GM18526 (cell line): Measurements from ENCODE around the gene EML6.

ENCODE experiments used
- POLR2A ChIP-seq: IDR thresholded peaks from 3 replicates; pipeline ENCODE4 v1.6.1; 2011; ENCODE audit not compliant: insufficient read length; ENCODE audit errors: extremely low read depth

Gene EML6

DNA sequence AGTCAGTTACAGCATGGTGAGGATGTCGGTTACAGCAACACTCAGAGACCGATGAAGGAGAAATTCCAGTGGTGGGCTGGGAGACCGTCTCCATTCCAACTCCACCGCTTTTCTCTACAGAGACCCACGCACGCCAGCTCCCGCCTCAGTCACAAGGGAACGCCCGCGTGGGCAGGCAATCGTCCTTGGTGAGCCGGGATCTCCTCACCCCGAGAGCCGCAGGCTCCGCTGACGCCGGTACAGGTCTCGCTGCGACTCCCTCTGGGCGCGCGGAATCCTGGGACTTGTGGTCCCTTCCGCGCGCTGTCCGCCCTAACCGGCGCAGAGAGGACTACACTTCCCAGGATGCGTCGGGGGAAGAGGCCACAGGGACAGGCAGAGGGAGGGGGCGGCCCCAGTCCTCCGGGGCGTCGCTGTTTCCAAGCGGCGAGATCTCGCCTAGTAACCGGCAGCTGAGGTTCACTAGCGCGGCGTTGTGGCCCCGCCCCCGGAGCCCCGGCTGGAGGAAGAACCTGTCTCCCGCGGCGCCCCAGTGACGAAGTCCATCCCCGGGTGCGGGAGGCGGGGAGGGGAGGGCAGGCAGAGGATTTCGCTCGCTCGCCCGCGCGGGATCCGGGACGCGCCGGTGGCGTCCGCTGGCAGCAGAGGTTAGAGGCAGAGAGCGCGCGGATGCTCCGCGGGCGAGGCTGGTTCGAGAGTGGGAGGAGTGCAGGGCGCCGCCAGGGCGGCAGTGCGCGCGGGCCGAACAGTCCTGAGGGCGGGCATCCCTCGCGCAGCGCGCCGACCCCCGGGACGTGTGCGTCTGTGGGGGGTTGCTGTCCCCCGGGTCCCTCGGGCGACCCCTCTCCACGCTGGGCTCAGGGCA, at the start of gene EML6:
TSS of gene EML6 (plus strand) at position 532 of the 865 bp plus-strand sequence. CDS start 1,400 bp downstream, outside the sequence.
- TF ChIP-seq POLR2A: peak; percentile 41

DNA sequence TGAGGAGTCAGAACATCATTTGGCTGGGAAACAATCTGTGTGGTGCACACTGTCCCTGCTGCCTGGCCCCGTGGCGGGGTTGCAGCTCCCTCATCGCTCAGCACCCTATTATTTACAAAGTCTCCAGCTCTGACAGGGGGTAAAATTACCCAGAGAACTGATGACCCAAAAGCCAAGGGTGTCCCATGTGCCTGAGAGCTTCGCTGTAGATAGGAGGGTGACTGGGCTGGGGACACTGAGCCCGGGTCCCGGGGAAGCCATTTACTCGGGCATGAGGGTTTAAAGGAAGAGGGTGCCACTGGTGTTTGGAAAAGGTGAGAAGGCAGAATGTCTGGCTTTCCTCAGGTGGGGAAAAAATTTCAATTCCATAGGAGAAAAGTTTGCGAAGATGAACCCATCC, 48.2 kb upstream of the EML6 start:
- no peak for TF ChIP-seq POLR2A

DNA sequence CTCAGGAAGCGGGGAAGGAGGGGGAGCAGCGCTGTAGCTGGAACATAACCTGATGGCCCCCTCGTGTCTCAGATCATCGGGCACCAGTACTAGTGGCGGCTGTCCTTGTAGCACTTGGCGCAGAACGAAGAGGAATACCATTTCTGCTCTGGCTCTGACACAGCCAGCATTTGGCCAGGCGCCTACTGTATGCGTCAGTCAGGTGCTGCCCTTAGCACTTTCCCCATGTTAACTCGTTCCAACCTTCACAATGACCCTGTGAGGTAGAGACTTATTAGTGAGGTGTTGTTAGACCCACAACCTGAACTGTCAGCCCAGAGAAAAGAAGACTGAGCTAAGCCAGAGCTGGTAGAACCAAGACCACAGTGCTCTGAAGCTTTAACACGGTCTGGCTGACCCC, 47.7 kb upstream of the EML6 start:
- TF ChIP-seq POLR2A: no peak

DNA sequence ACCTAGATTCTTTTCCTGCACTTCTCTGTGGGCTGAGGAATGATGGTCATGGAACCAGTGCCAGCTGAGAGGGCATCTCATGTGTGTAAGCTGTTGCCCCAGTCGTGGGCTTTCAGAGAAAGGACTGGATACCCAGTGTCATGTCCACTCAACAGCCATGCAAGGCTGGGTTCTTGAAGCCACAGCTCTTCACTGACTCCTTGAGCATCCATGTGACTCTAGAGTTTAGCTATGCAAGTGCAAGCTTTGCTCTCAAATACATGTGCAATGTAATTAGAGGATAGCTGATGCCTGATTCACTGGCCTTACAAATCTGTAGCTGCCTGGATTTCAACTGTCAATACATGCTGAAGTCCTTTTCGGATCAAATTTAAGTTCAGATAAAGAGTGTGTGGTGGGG, 46.8 kb upstream of the EML6 start:
- no peak for TF ChIP-seq POLR2A

DNA sequence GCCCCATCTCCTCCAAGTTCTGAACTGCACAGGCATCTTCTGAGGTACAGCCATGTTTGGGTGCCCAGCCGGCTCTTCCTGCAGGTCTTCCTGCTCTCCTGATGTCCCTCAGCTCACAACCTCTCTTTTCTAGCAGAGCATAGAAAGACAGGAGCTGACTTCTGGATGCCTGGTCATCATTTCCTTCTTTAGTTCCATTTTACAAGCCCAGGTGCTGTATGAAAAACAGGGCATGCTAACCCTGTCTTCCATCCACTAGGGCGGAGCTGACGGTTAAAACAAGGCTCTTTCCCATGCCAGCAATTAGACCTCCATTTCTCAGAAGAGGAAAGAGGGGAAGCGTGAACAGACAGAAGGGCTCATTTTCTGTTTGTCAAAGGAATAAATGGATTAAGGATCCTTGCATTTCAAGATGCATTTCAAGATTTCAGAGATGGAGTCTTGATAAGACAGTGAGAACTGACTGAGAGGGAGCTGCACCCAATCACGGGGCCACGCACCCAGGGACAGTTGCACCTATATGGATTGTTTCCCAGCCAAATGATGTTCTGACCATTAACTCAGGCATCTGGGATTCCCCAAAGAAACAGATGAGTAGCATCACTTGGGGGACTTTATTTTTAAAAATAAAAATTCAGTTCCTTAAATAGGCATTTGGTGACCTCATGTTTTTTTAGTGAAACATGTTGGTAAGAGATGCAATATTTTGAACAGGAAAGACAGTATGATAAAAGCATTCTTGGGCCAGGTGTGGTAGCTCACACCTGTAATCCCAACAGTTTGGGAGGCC, 45.8 kb upstream of the EML6 start:
- TF ChIP-seq POLR2A: no peak

DNA sequence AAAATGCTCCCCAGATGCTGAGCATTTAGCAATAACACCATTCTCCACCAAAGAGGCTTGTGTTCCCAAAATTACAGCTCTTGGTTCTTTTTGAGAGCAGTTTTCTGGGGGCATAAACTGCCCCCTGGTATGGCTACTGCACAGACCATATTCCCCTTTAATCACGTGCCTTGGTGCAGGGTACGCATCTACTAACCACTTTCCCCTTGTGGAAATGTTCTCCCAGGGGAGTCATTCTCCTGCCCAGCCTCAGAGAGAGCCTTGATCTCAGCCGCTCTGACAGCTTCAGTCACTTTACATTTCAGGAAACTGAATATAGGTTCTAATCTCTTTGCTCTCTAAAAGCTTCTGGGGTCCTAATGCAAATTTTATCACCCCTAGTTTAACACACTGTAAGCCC, 44.7 kb upstream of the EML6 start:
- no peak for TF ChIP-seq POLR2A

DNA sequence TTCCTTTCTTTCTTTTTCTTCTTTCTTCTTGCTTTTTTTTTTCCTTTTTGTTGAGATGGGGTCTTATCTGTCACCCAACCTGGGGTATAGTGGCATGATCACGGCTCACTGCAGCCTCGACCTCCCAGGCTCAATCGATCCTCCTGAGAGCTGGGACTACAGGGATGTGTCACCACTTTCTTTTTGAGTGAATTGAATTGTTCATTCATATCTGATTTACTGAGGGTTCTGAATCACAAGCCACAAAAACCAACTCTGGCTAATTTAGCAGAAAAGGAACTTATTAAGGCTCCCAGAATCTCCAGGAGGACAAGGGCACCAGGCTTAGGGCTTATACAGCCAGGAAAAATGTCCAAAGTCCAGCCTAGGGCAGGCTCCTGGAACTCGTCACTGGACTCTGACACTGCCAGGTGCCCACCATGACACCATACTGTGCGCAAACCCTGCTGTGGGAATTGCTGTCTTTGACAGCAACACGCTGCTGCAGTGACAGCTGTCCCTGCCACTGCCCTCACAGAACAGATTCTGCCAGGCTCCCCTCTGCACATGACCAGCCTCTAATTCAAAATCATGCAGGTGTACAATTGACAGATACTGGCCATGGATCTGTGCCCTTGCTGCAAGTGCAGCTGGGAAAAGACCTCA, 42.9 kb upstream of the EML6 start:
- TF ChIP-seq POLR2A: no peak

DNA sequence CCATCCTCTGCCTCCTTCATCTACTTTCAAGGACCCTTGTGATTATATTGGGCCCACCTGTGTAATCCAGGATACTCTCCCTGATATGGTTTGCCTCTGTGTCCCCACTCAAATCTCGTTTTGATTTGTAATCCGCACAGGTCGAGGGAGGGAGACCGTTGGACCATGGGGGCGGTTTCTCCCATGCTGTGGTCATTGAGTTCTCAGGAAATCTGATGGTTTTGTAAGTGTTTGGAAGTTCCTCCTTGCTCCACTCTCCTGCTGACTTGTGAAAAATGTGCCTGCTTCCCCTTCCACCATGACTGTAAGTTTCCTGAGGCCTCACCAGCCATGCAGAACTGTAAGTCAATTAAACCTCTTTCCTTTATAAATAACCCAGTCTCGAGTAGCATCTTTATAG, 42.0 kb upstream of the EML6 start:
- no peak for TF ChIP-seq POLR2A

DNA sequence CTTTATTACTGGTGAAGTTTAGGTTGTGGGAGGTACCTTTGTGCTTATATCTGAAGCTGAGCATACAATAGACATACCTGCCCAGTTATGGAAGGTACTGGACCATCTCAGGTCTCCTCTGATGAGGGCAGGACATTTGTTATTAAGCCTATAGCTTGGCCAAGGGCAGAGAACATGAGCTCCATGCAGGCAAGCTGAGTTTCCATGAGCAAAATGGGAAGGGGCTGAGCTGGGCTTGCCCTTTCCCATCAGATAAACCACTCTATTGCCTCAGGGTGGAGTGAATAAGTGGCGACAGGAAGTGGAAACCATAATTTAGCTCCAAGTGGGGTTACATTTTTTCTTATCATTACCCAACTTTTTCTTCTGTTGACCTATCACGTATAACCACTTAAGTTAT, 39.9 kb upstream of the EML6 start:
- no peak for TF ChIP-seq POLR2A

DNA sequence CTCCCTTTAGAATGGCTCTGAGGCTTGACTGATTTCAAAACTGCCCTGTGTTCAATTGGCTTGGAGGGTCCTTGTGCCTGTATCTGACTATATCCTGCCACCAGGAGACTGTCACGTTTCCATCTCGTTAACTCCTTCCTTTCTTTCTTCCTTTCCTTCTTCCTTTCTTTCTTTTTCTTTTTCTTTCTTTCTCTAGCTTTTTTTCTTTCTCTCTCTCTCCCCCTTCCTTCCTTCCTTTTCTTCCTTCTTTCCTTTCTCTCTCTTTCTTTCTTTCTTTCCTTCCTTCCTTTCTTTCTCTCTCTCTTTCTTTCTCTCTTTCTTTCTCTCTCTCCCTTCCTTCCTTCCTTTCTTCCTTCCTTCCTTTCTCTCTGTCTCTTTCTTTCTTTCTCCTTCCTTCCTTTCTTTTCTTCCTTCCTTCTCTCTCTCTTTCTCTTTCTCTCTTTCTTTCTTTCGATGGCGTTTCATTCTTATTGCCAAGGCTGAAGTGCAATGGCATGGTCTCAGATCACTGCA, 38.1 kb upstream of the EML6 start:
- no peak for TF ChIP-seq POLR2A

DNA sequence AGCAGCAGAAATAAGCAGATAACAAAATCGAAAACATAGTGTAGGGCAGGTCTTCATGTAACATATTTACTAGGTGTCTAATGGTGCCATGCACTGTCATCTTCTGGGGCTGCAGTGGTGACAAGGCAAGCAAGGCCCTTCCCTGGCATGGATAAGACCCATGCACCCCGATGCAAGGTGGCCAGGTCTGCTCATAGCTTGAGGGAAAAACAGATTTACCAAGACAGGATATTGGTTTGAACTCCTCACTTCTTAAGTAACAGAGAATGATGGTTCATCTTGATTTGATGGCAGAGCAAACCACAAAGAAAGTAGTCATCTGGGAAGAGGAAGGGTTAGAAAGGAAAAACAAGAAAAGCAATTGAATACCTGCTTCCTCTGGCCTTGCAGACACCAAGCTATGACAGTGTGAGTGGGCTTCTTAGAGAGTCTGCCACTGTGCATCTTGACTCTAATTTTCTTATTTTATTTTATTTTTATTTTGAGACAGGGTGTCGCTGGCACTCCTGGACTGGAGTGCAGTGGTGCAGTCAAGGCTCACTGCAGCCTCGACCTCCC, 35.8 kb upstream of the EML6 start:
- no peak for TF ChIP-seq POLR2A

DNA sequence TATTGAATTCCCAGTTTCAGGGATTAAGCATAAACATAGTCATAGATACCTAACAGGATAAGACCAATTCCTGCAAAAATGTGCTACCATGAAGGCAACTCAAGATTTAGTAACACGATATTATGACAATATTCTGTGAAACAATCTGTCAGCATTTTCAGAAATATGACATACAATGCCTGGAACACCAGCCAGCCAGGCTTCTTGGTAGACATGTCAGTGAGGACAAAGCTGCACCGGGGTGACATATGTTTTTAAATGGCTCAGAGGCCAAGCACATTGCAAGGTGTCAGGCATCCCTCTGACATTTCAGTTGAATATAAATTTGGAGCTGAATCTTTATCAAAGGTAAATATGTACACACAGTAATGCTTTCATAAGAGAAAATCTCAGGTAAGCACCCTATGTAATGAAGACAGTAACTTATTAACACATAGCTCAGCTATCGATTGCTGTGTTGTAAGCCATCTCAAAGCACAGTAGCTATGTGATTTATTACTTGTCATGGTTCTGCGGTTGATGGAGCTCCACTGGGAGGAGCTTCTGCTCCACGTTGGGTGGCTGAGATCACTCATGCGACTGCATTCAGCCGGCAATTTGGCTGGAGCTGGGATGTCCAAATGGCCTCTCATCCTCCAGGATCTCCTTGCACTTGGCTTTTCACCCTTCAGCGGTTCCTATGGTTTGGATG, 31.9 kb upstream of the EML6 start:
- no peak for TF ChIP-seq POLR2A

DNA sequence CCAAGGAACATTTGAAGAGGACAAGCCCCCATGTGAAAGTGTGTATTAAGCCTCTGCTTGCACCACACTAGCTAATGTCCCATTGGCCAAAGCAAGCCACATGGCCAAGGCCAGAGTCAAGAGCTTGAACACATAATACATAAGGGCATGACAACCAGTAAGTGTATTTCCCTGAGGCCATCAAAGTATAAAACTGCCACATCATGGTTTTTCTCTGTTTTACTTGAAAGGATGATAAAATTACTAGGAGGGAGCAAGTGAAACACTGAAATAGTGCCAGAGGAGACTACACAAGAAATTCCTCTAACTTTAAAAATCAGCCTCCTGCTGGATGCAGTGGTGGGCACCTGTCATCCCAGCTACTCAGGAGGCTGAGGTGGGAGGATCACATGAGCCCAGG, 30.9 kb upstream of the EML6 start:
- no peak for TF ChIP-seq POLR2A

DNA sequence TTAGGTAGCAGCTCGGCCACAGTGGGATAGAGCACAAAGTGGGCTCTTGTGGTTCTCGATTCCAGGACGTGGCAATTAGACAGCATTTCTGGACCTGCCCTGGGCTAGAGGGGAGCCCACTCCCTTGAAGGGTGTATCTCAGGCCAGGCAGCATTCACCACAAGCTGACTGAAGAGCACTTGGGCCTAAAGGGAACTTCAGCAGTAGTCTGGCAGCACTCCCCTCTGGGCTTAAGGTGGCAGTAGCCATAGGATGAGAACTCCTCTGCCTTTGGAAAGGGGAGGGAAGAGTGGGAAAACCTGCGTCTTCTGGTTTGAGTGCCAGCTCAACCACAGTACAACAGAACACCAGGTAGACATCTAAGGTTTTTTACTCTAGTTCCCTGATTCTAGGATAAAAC, 28.1 kb upstream of the EML6 start:
- TF ChIP-seq POLR2A: no peak

DNA sequence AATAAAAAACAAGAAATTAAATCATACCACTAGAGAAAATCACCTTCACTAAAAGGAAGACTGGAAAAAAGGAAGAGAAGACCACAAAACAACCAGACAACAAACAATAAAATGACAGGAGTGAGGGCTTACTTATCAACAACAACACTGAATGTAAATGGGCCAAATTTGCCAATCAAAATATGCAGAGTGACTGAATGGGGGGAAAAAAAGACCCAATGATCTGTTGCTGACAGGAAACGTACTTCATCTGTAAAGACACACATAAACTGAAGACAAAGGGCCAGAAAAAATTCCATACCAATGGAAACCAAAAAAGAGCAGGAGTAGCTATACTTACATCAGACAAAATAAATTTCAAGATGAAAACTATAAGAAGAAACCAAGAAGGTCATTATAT, 25.5 kb upstream of the EML6 start:
- no peak for TF ChIP-seq POLR2A
